GM10266 (cell line): Measurements from ENCODE around the gene MRTFA.
A peak's percentile ranks its signal among the peaks of the same experiment; 100 is the strongest.
"Not testable (repeated sequence)": the region's sequence is repeated elsewhere in the genome, so short reads cannot be mapped to it uniquely, and the experiment has no call there.

ENCODE experiments used
- DNase-seq: peaks from one replicate; pipeline ENCODE4 v3.0.0; 2012; ENCODE audit errors: extremely low spot score
- CTCF ChIP-seq: IDR thresholded peaks from 2 replicates; pipeline ENCODE4 v1.5.1; 2012; ENCODE audit warnings: mild to moderate bottlenecking, low read depth; ENCODE audit not compliant: control insufficient read depth, insufficient read depth; ENCODE audit errors: missing control alignments

Gene MRTFA

GRCh38 chr22:40593460-40594273, 42.9 kb downstream of the MRTFA start:
- peak; percentile 21 for DNase-seq
- no peak for TF ChIP-seq CTCF

- peak; percentile 7 for TF ChIP-seq CTCF
These were observed 44.0 kb downstream of the MRTFA start for GRCh38 chr22:40592352-40593113.

GRCh38 chr22:40588726-40589125, 47.8 kb downstream of the MRTFA start:
- no peak for TF ChIP-seq CTCF

More at GRCh38 chr22:40592352-40593113, 44.0 kb downstream of the MRTFA start:
- no peak for DNase-seq

GRCh38 chr22:40586781-40587180, 49.7 kb downstream of the MRTFA start:
- TF ChIP-seq CTCF, result no peak
- no peak for DNase-seq

More at GRCh38 chr22:40588726-40589125, 47.8 kb downstream of the MRTFA start:
- DNase-seq, result no peak

- DNase-seq, result no peak
- no peak for TF ChIP-seq CTCF
These were observed 51.2 kb downstream of the MRTFA start for GRCh38 chr22:40585310-40585751.

- DNase-seq, result not testable (repeated sequence)
These were observed 51.8 kb downstream of the MRTFA start for GRCh38 chr22:40584766-40585165.

- TF ChIP-seq CTCF, result no peak
- peak; percentile 49 for DNase-seq
These were observed 53.3 kb downstream of the MRTFA start for GRCh38 chr22:40583053-40583741.
